Mesodermal cell (in vitro differentiated cells): Measurements from ENCODE around the gene TMSB4X.
"Not testable (repeated sequence)": the region's sequence is repeated elsewhere in the genome, so short reads cannot be mapped to it uniquely, and the experiment has no call there.

Experiments
- H3K27ac ChIP-seq: 2 replicates; pipeline ENCODE4 v1.7.0; 2013; ENCODE audit warnings: mild to moderate bottlenecking, low read depth, low read length, moderate library complexity; ENCODE audit not compliant: severe bottlenecking
- H3K36me3 ChIP-seq: 2 replicates; pipeline ENCODE4 v1.7.1; 2013; ENCODE audit warnings: mild to moderate bottlenecking, low read length, moderate library complexity; ENCODE audit not compliant: control insufficient read depth, insufficient read depth
- H3K4me1 ChIP-seq: one replicate; pipeline ENCODE4 v1.7.1; 2013; ENCODE audit warnings: mild to moderate bottlenecking, low read length; ENCODE audit not compliant: insufficient read depth, control insufficient read depth, poor library complexity, severe bottlenecking
- H3K4me3 ChIP-seq: 2 replicates; pipeline ENCODE4 v1.7.0; 2013; ENCODE audit warnings: low read length, control low read depth, mild to moderate bottlenecking; ENCODE audit not compliant: insufficient read depth, poor library complexity, severe bottlenecking; ENCODE audit errors: extremely low read depth
- H3K9me3 ChIP-seq: 2 replicates; pipeline ENCODE4 v1.7.1; 2013; ENCODE audit warnings: mild to moderate bottlenecking, low read length, moderate library complexity; ENCODE audit not compliant: control insufficient read depth
- WGBS, 2 experiments: methylation state at CpG; one replicate each; pipeline ENCODE4 v1.1.5; 2013; ENCODE audit warnings: missing lambda C conversion rate in 2 of 2; ENCODE audit not compliant: insufficient coverage in 2 of 2; 5-methylcytosine and 5-hydroxymethylcytosine counted together

TMSB4X gene

GRCh38 chrX:12976819-12977732 lies 2.2 kb downstream of the TMSB4X start:
- Histone ChIP-seq H3K4me3 (peak overlapping the region; percentile 73), H3K4me1 (peaks cover 11% of the 10 kb centered on the region), H3K27ac (peak overlapping the region; percentile 23)
- not testable (repeated sequence) for H3K9me3 ChIP-seq, H3K36me3 ChIP-seq
- WGBS, 2 experiments, result 17 to 36% methylated on average over 2 of the region's 12 CpGs

- Histone ChIP-seq H3K4me3 (peak overlapping the region; percentile 73), H3K9me3 (no peaks in the 10 kb centered on the region), H3K4me1 (peaks cover 11% of the 10 kb centered on the region), H3K36me3 (peaks cover 10% of the 10 kb centered on the region), H3K27ac (peak overlapping the region; percentile 64)
- WGBS, 2 experiments, result 61% methylated on average over 4 of the region's 9 CpGs; no CpG with 5 or more reads in 1 of the 2 experiments
Measured at GRCh38 chrX:12977761-12978204, 2.9 kb downstream of the TMSB4X start.

GRCh38 chrX:12978205-12979025 lies 3.5 kb downstream of the TMSB4X start:
- Histone ChIP-seq H3K36me3 (peaks cover 10% of the 10 kb centered on the region), H3K4me1 (peaks cover 11% of the 10 kb centered on the region), H3K4me3 (peak overlapping the region; percentile 73), H3K27ac (peak overlapping the region; percentile 64), H3K9me3 (no peaks in the 10 kb centered on the region)
- WGBS, 2 experiments, result 3 to 6% methylated on average over 3 to 4 of the region's 14 CpGs

- H3K27ac ChIP-seq, result peak overlapping the region; percentile 64
- WGBS, 2 experiments, result no CpG with 5 or more reads among the region's 4 CpGs
- H3K9me3 ChIP-seq, result no peaks in the 10 kb centered on the region
- peaks cover 10% of the 10 kb centered on the region for H3K36me3 ChIP-seq
- H3K4me3 ChIP-seq, result no peak overlapping the region
- peaks cover 11% of the 10 kb centered on the region for H3K4me1 ChIP-seq
Measured at GRCh38 chrX:12979026-12979607, 4.2 kb downstream of the TMSB4X start.

- H3K4me3 ChIP-seq, result no peak overlapping the region
- WGBS, 2 experiments, result 40% methylated on average over 1 of the region's 6 CpGs; no CpG with 5 or more reads in 1 of the 2 experiments
- H3K4me1 ChIP-seq, result peaks cover 14% of the 10 kb centered on the region
- H3K27ac ChIP-seq, result no peak overlapping the region
- H3K36me3 ChIP-seq, result peaks cover 10% of the 10 kb centered on the region
- H3K9me3 ChIP-seq, result no peaks in the 10 kb centered on the region
Measured at GRCh38 chrX:12979616-12980015, 4.7 kb downstream of the TMSB4X start.

GRCh38 chrX:12980039-12980438 lies 5.1 kb downstream of the TMSB4X start:
- not testable (repeated sequence) for H3K27ac ChIP-seq, H3K36me3 ChIP-seq, H3K9me3 ChIP-seq, H3K4me3 ChIP-seq
- peaks cover 17% of the 10 kb centered on the region for H3K4me1 ChIP-seq
- WGBS, 2 experiments, result 77 to 100% methylated on average over 1 to 4 of the region's 9 CpGs

GRCh38 chrX:12981880-12982279 lies 7.0 kb downstream of the TMSB4X start:
- H3K4me1 ChIP-seq, result peaks cover 17% of the 10 kb centered on the region
- WGBS, 2 experiments, result no CpG with 5 or more reads among the region's 3 CpGs
- H3K4me3 ChIP-seq, result no peak overlapping the region
- H3K9me3 ChIP-seq, result peaks cover 4% of the 10 kb centered on the region
- no peak overlapping the region for H3K27ac ChIP-seq
- peaks cover 6% of the 10 kb centered on the region for H3K36me3 ChIP-seq

- Histone ChIP-seq H3K4me3 (no peak overlapping the region), H3K36me3 (no peaks in the 10 kb centered on the region), H3K4me1 (peaks cover 6% of the 10 kb centered on the region), H3K9me3 (peaks cover 5% of the 10 kb centered on the region), H3K27ac (no peak overlapping the region)
- WGBS, 2 experiments, result 64 to 80% methylated on average over 1 of the region's 5 CpGs
Measured at GRCh38 chrX:12984603-12985319, 9.9 kb downstream of the TMSB4X start.

- no peaks in the 10 kb centered on the region for H3K36me3 ChIP-seq
- peaks cover 6% of the 10 kb centered on the region for H3K4me1 ChIP-seq
- peaks cover 5% of the 10 kb centered on the region for H3K9me3 ChIP-seq
- H3K4me3 ChIP-seq, result no peak overlapping the region
- WGBS, 2 experiments, result no CpG with 5 or more reads among the region's 1 CpG
- H3K27ac ChIP-seq, result no peak overlapping the region
Measured at GRCh38 chrX:12985331-12985730, 10.4 kb downstream of the TMSB4X start.
